Stimulated activated CD4-positive, alpha-beta T cell treated with anti-CD3 and anti-CD28 coated beads, Interleukin-2, amount 100 ng/mL, for 4 hours (primary cell): ENCODE measurements around the gene CYP20A1.
"Not testable (repeated sequence)": the region's sequence is repeated elsewhere in the genome, so short reads cannot be mapped to it uniquely, and the experiment has no call there.

Experiments used
- DNase-seq: peaks from one replicate; pipeline ENCODE4 v3.0.0-alpha.2; 2020; ENCODE audit warnings: low read depth

Gene CYP20A1, protein sequence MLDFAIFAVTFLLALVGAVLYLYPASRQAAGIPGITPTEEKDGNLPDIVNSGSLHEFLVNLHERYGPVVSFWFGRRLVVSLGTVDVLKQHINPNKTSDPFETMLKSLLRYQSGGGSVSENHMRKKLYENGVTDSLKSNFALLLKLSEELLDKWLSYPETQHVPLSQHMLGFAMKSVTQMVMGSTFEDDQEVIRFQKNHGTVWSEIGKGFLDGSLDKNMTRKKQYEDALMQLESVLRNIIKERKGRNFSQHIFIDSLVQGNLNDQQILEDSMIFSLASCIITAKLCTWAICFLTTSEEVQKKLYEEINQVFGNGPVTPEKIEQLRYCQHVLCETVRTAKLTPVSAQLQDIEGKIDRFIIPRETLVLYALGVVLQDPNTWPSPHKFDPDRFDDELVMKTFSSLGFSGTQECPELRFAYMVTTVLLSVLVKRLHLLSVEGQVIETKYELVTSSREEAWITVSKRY

GRCh38 chr2:203238704-203239526 is at the start of gene CYP20A1:
Gene CYP20A1 (plus strand): TSS chr2:203239018. CDS start chr2:203239063, 45 bp downstream.
- DNase-seq = peak; percentile 94

DNA sequence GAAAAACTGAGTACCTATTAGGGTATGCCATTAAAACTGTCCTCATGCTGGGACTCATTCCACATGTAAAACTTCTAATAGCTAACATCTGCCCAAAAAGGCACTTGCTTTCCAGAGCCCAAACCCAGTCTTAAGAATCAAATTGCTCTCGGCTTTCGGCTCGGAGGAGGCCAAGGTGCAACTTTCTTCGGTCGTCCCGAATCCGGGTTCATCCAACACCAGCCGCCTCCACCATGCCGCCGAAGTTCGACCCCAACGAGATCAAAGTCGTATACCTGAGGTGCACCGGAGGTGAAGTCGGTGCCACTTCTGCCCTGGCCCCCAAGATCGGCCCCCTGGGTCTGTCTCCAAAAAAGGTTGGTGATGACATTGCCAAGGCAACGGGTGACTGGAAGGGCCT is 48.3 kb upstream of the CYP20A1 start:
- not testable (repeated sequence) for DNase-seq

DNA sequence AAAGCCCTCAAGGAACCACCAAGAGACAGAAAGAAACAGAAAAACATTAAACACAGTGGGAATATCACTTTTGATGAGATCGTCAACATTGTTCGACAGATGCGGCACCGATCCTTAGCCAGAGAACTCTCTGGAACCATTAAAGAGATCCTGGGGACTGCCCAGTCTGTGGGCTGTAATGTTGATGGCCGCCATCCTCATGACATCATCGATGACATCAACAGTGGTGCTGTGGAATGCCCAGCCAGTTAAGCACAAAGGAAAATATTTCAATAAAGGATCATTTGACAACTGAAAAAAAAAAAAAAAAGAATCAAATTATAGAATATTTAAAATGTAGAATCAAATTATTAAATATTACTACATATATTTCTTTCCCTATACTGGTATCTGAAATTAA is 47.8 kb upstream of the CYP20A1 start:
- not testable (repeated sequence) for DNase-seq

- DNase-seq = no peak
These were observed 46.9 kb upstream of the CYP20A1 start for GRCh38 chr2:203191961-203192360.

DNA sequence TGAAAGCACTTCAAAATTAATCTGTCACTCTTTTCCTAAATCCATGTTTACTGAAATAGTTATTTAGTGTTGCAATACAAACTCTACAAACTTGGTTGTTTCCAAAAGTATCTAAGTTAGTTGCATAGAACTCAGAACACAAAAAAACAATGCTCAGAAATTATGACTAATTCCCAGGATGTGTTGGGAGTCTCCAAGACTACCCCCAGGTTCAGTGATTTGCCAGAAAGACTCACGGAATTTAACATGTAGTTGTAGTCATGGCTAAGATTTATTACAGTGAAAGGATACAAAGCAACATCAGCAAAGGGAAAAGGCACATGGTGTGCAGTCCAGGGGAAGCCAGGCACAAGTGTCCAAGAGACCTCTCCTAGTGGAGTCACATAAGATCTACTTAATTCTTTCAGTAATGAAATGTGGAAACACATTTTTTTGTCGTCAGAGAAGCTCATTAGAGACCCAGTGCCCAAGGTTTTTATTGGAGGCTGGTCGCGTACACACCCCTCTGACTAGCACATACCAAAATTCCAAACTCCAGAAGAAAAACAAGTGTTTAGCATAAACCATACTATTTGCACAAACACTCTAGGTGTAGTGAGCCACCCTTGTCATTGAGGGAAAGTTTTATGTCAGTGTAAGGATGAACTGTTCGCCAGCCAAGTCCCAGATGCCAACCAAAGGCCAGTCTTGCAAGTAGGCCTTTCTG is 43.3 kb upstream of the CYP20A1 start:
- DNase-seq = no peak

DNA sequence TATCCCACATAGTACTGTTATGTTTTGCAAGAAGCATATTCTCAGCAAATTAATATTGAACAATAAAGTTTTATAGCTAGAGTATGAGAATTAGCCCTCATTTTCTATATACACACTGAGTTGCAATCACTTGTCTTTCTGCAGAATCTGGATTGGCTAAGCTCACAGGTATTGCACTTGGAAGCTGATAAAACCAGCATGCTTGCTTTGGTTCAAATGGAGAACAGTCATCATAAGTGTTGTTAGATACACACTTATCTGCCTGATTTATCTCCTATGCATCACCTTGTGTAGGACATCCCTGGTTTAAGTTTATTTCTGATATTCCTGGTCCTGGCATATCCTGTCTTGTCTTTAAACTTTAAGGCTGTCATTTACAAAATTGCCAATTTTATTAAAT is 38.0 kb upstream of the CYP20A1 start:
- no peak for DNase-seq

DNA sequence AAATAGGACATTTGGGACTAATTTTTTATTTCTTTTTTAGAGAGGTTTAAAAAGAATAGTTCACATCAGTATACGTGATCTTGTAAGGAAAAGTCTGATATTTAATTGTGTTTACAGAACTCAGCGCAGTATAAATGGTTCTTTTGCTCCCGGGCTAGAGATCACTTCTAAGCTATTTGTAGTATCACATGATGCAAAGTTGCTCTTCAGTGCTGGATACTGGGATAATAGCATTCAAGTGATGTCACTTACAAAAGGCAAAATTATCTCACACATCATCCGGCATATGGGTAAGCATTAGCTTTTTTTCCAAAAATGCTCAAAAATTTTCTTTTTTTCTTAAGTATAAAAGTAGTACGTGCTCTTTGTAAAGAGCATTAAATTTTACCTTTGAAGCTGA is 37.4 kb upstream of the CYP20A1 start:
- DNase-seq = no peak

- no peak for DNase-seq
These were observed 29.3 kb upstream of the CYP20A1 start for GRCh38 chr2:203209538-203209937.

DNA sequence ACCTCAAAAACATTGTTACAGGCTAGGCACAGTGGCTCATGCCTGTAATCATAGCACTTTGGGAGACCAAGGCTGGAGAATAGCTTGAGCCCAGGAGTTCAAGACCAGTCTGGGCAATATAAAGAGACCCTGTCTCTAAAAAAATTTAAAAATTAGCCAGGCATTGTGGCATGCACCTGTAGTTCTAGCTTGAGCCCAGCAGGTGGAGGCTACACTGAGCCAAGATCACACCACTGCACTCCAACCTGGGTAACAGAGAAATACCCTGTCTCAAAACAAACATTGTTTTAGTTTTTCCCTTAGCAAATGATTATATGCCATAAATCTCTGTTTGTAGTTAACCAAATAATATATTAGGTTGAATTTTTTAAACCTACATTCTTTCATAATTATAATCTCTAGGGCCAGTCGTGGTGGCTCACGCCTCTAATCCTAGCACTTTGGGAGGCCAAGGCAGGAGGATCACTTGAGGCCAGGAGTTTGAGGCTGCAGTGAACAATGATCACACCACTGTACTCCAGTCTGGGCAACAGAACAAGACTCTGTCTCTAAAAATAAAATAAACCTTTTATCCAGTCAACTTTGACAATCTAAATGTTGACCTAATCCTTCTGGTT is 13.3 kb upstream of the CYP20A1 start:
- DNase-seq = peak; percentile 13

GRCh38 chr2:203229674-203230073 is 9.1 kb upstream of the CYP20A1 start:
- DNase-seq = not testable (repeated sequence)

DNA sequence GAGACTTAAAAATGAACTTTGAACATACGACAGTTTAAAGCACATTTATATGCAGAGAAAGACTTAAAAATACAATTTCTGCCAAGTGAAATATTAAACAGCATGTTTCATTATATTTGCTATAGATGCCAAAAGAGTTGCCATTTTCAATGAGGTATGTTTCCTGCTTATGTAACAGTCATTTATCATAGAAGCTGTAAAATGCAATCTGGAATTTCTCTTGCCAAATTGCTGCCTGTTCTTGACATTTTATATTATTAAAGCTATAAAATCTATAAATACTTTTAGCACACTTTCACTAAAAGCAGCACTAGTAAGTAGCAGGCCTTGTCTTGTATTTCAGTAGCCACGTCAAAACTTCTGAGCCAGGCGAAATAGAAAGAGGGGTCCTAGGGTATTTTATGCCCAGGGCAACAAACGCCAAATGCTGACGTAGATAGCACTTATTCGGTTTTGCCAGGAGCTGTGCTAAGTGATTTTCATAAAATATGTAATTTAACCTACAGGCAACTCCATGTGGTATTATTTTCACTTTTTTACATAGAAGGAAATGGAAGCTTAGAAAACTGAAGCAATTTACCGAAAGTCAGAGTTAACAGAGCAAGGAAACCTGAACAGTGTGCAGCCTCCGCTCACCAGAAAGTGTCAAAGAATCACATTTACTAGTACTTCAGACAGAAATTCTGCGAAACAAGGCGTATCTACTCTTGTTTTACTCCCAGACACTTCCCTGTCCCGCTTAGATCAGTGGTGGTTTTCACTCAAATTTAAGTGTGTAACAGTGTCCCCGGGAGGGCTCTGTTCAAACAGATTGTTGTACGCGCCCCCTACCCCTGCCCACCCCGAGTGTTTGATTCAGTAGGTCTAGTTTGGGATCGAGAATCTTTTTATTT is 1.2 kb upstream of the CYP20A1 start:
- no peak for DNase-seq

DNA sequence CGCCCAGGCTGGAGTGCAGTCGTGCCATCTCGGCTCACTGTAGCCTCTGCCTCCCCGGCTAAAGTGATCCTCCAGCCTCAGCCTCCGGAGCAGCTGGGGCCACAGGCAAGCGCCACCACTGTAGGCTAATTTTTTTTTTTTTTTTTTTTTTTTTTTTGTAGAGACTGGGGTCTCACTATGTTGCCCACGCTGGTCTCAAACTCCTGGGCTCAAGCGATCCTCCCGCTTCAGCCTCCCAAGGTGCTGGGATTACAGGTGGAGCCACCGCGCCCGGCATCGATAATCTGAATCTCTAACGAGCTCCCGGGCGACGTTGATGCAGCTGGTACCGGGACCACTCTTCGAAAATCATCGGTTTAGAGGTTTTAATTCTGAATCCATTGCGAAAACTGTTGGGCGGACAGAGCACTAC is 520 bp upstream of the CYP20A1 start:
- no peak for DNase-seq

DNA sequence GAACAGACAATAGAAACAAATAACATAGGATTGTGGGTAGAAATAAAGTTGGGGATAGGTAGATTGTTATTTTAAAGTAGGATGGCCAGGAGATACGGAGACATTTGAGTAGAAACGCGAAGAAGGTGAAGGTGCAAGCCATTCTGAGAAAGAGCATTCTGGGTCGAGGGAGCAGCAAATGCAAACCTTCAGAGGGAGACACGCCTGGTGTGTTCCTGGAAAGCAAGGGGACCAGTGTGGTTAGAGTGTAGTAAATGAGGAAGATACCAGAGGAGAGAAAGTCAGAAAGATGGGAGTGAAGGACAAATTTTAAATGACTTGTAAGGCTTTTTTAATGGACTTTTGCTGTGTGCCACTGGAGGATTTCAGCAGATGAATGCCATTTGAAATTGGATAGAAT is 1.7 kb downstream of the CYP20A1 start:
- no peak for DNase-seq

DNA sequence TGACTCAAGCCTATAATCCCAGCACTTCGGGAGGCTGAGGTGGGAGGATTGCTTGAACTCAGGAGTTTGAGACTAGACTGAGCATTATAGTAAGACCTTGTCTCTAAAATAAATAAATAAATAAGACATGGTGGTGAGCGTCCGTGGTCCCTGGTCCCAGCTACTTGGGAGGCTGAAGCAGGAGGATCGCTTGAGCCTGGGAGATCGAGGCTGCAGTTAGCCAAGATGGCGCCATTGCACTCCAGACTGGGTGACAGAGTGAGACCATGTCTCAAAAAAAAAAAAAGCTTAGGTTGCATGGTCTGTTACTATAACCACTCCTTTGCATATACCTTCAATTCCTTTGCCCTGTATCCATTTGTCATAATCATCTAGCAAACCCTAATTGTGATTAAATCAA is 3.7 kb downstream of the CYP20A1 start:
- DNase-seq = no peak

DNA sequence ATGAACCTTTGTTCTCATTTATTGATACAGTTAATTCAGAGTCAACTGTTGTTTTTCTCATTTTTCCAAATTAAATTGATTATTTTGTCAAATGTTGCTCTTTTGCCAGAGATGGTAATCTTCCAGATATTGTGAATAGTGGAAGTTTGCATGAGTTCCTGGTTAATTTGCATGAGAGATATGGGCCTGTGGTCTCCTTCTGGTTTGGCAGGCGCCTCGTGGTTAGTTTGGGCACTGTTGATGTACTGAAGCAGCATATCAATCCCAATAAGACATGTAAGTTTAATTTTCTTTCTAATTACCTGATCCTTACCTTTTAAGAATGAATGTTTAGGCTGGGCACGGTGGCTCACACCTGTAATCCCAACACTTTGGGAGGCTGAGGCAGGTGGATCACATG is 7.8 kb downstream of the CYP20A1 start:
- no peak for DNase-seq

GRCh38 chr2:203252818-203253217 is 14.0 kb downstream of the CYP20A1 start:
- DNase-seq = no peak

GRCh38 chr2:203253422-203254095 is 14.7 kb downstream of the CYP20A1 start:
- DNase-seq = not testable (repeated sequence)

DNA sequence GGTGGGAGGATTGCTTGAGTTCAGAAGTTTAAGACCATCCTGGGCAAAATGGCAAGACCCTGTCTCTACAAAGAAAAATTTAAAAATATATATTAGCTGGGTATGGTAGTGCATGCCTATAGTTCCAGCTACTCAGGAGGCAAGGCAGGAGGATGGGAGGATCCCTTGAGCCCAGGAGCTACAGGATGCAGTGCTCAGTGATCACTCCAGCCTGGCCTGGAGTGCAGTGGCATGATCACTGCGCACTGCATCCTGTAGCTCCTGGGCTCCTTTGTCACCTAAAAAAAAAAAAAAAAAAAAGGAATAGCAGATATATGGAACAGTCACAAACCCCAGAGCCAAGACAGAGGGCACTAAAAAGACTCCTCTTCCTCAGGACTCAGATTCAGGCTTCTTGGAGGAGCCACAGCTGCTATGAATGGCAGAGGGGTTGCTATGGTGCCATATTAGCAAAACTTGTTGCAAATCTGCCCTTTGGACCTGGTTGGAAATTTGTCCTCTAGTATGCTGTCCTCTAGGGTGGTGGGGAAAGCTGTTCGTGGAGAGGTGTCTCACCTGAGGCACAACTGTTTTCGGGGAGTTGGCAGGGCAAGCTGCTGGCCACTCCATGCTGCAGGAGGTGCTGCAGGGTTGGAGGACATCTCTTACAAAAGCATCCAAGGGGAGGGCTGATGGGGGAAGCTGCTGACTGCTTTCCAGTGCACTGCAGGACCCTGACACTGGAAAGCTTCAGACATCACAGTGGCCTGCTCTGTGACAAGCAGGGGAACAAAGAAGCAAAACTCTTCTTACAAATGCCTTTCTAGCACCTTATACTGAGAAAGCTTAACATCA is 22.7 kb downstream of the CYP20A1 start:
- DNase-seq = no peak

DNA sequence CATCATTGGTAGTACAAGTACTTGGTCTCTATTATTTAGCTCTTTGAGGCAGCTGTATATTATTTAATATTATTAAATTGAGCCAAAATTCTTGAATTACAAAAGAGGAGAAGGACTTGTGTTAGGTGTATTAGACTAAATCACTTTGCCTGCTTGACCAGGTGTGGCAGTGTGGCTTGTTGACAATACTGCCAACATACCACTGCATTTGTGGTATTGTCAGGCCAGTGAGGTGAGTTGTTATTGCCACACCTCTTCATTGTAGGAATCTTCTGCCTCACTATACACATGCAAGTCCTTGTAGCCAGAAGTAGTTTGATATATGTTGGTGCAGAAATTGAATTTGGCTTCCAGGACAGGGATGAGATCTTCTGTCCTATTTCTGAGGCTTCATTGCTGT is 40.5 kb downstream of the CYP20A1 start:
- DNase-seq = no peak
